AG10803 (cell line): Measurements from ENCODE around the gene YARS1.

Experiments
- DNase-seq: peaks from one replicate; pipeline ENCODE4 v3.0.0; 2010; ENCODE audit warnings: low read depth
- H3K4me3 ChIP-seq: 2 replicates; pipeline ENCODE4 v1.5.1; 2011; ENCODE audit warnings: mild to moderate bottlenecking, low read length, control low read depth
- CTCF ChIP-seq: conservative IDR thresholded peaks from 2 replicates; pipeline ENCODE4 v1.5.1; 2011; ENCODE audit warnings: mild to moderate bottlenecking, low read length, control low read depth, inconsistent platforms

Gene YARS1

GRCh38 chr1:32767156-32767555, 50.0 kb downstream of the YARS1 start:
- no peak for TF ChIP-seq CTCF
- no peak overlapping the region for H3K4me3 ChIP-seq
- DNase-seq = no peak

- DNase-seq = no peak
- TF ChIP-seq CTCF = no peak
- no peak overlapping the region for H3K4me3 ChIP-seq
Measured at GRCh38 chr1:32766328-32766972, 50.7 kb downstream of the YARS1 start.

- no peak for DNase-seq
- TF ChIP-seq CTCF = no peak
- H3K4me3 ChIP-seq = no peak overlapping the region
Measured at GRCh38 chr1:32765570-32766327, 51.4 kb downstream of the YARS1 start.

- TF ChIP-seq CTCF = no peak
- no peak overlapping the region for H3K4me3 ChIP-seq
- no peak for DNase-seq
Measured at GRCh38 chr1:32764826-32765569, 52.2 kb downstream of the YARS1 start.

GRCh38 chr1:32763221-32763620, 53.9 kb downstream of the YARS1 start:
- no peak for TF ChIP-seq CTCF
- no peak for DNase-seq
- H3K4me3 ChIP-seq = no peak overlapping the region

- DNase-seq = no peak
Measured at GRCh38 chr1:32761936-32762335, 55.2 kb downstream of the YARS1 start.

More at GRCh38 chr1:32761936-32762335, 55.2 kb downstream of the YARS1 start:
- H3K4me3 ChIP-seq = no peak overlapping the region
- TF ChIP-seq CTCF = no peak
